Keratinocyte (primary cell): ENCODE data around the gene RPS6KL1. TPM values are rescaled to one million over a fixed set of nuclear protein-coding genes. Genes with fewer than 3 reads are reported as not detected.

Source experiments
- DNase-seq: peaks from one replicate; pipeline ENCODE4 v3.0.0-alpha.2; 2011; ENCODE audit warnings: low read depth, missing footprints, low spot score
- FAIRE-seq: peaks from 2 replicates; lab custom pipeline; 2011; peaks lifted over from hg19 to GRCh38; lab: Jason Lieb, UNC
- H2AFZ ChIP-seq: 2 replicates; pipeline ENCODE4 v1.6.0; 2012; ENCODE audit warnings: low read length, control low read depth, inconsistent platforms; ENCODE audit not compliant: control insufficient read depth
- H3K27ac ChIP-seq: 2 replicates; pipeline ENCODE4 v1.5.1; 2011; ENCODE audit warnings: low read length; ENCODE audit not compliant: control insufficient read depth, insufficient read depth
- H3K27me3 ChIP-seq: 3 replicates; pipeline ENCODE4 v1.6.0; 2011; ENCODE audit warnings: low read length; ENCODE audit not compliant: control insufficient read depth, insufficient read depth; ENCODE audit errors: extremely low read depth
- H3K36me3 ChIP-seq, 2 experiments: 2 replicates in 1 of 2; 3 replicates in 1 of 2; pipeline ENCODE4 v1.5.1; 2011; ENCODE audit warnings: low read length in 2 of 2, mild to moderate bottlenecking in 1 of 2; ENCODE audit not compliant: control insufficient read depth in 2 of 2, insufficient read depth in 2 of 2; ENCODE audit errors: extremely low read depth in 1 of 2
- H3K4me1 ChIP-seq: 3 replicates; pipeline ENCODE4 v1.5.1; 2011; ENCODE audit warnings: low read length; ENCODE audit not compliant: control insufficient read depth, insufficient read depth; ENCODE audit errors: extremely low read depth
- H3K4me2 ChIP-seq: 3 replicates; pipeline ENCODE4 v1.6.0; 2011; ENCODE audit warnings: low read depth, low read length; ENCODE audit not compliant: control insufficient read depth, insufficient read depth; ENCODE audit errors: extremely low read depth
- H3K4me3 ChIP-seq, 3 experiments: fragments of 200-600 bp in 1 of 3; sonication (generic) in 1 of 3; 2 replicates in 2 of 3; 3 replicates in 1 of 3; pipeline ENCODE4 v1.5.1; 2011 to 2016; ENCODE audit warnings: low read length in 3 of 3, mild to moderate bottlenecking in 3 of 3, control low read depth in 2 of 3, inconsistent platforms in 1 of 3, low read depth in 1 of 3, mixed read lengths in 1 of 3, mixed run types in 1 of 3, moderate library complexity in 1 of 3; ENCODE audit not compliant: control insufficient read depth in 2 of 3, insufficient read depth in 2 of 3; ENCODE audit errors: extremely low read depth in 1 of 3
- H3K79me2 ChIP-seq: 2 replicates; pipeline ENCODE4 v1.6.0; 2012; ENCODE audit warnings: low read length; ENCODE audit not compliant: control insufficient read depth, insufficient read depth
- H3K9ac ChIP-seq: 3 replicates; pipeline ENCODE4 v1.6.0; 2011; ENCODE audit warnings: low read length; ENCODE audit not compliant: control insufficient read depth, insufficient read depth; ENCODE audit errors: extremely low read depth
- H3K9me1 ChIP-seq: 3 replicates; pipeline ENCODE4 v1.6.0; 2011; ENCODE audit warnings: low read length; ENCODE audit not compliant: control insufficient read depth, insufficient read depth; ENCODE audit errors: extremely low read depth
- H3K9me3 ChIP-seq: 2 replicates; pipeline ENCODE4 v1.5.1; 2012; ENCODE audit warnings: low read depth, low read length; ENCODE audit not compliant: control insufficient read depth
- H4K20me1 ChIP-seq: 3 replicates; pipeline ENCODE4 v1.6.0; 2011; ENCODE audit warnings: low read length; ENCODE audit not compliant: control insufficient read depth, insufficient read depth; ENCODE audit errors: extremely low read depth
- CTCF ChIP-seq, 3 experiments: IDR thresholded peaks in 1 of 3; conservative IDR thresholded peaks in 1 of 3; optimal IDR thresholded peaks in 1 of 3; 2 replicates in 2 of 3; 3 replicates in 1 of 3; pipeline versions ENCODE3 to v1.5.1; 2011; ENCODE audit warnings: low read length in 3 of 3, mild to moderate bottlenecking in 3 of 3, moderate library complexity in 2 of 3, control low read depth in 1 of 3, inconsistent platforms in 1 of 3; ENCODE audit not compliant: insufficient read depth in 2 of 3; ENCODE audit errors: extremely low read depth in 1 of 3
- EZH2 ChIP-seq: IDR thresholded peaks from one replicate; pipeline ENCODE4 v1.6.1; 2012; ENCODE audit warnings: inconsistent platforms, mild to moderate bottlenecking, low read length, moderate library complexity
- dilution Hi-C: fragments of 300-500 bp; cut with MboI; formaldehyde crosslinking; loops from one replicate; pipeline ENCODE4 v1.7.0; 2020; ENCODE audit warnings: low sequenced_read_pairs; ENCODE audit not compliant: extremely low pct_ligation_motif_present
- polyA plus RNA-seq, 5 experiments: library from polyadenylated mRNA; depleted of rRNA in 3 of 5; stranded (reverse) in 3 of 5; stranded (forward) in 1 of 5; unstranded in 1 of 5; fragments of >200 nt; gene quantifications; 1 replicate in 1 of 5; 2 replicates in 3 of 5; 3 replicates in 1 of 5; pipeline versions ENCODE4 v1.2.1 to v1.2.3, GENCODE V29; 2011 to 2012; ENCODE audit warnings: missing spikeins in 2 of 5, low read depth in 1 of 5, low replicate concordance in 1 of 5

Gene RPS6KL1
- polyA plus RNA-seq, 1 donor (not counting 4 experiments of a cell fraction or from before 2014, with no cell fraction given), result 0.69 TPM

GRCh38 chr14:74908861-74909341, 14.2 kb downstream of the RPS6KL1 start:
- Histone ChIP-seq H3K27me3 (no peaks in the 10 kb centered on the region), H3K4me3 (no peak overlapping the region), H4K20me1 (no peaks in the 10 kb centered on the region), H2AFZ (no peak overlapping the region), H3K79me2 (no peaks in the 10 kb centered on the region), H3K4me1 (peaks cover 6% of the 10 kb centered on the region), H3K4me2 (no peak overlapping the region), H3K27ac (no peak overlapping the region), H3K36me3 (peaks cover 9 to 14% of the 10 kb centered on the region in 2 experiments), H3K9ac (no peak overlapping the region), H3K9me1 (no peaks in the 10 kb centered on the region), H3K9me3 (no peaks in the 10 kb centered on the region)
- no peak for DNase-seq
- TF ChIP-seq EZH2, result no peak
- TF ChIP-seq CTCF (optimal IDR thresholded peaks at IDR 0.05 in 1 of 3, IDR thresholded peaks at IDR 0.05 in 1 of 3, conservative IDR thresholded peaks at IDR 0.05 in 1 of 3; ENCODE audit: extremely low read depth in 1 of 3, insufficient read depth in 2 of 3, low read length in 3 of 3), result no peak
- FAIRE-seq, result no peak
- dilution Hi-C loops, result no loop called here

- Histone ChIP-seq H3K79me2 (no peaks in the 10 kb centered on the region), H3K27ac (no peak overlapping the region), H4K20me1 (no peaks in the 10 kb centered on the region), H3K9me1 (no peaks in the 10 kb centered on the region), H3K36me3 (peaks cover 13 to 21% of the 10 kb centered on the region in 2 experiments), H2AFZ (no peak overlapping the region), H3K9ac (no peak overlapping the region), H3K4me3 (no peak overlapping the region), H3K27me3 (no peaks in the 10 kb centered on the region), H3K4me1 (peaks cover 6% of the 10 kb centered on the region), H3K4me2 (no peak overlapping the region), H3K9me3 (no peaks in the 10 kb centered on the region)
- dilution Hi-C loops, result no loop called here
- no peak for FAIRE-seq
- TF ChIP-seq CTCF (optimal IDR thresholded peaks at IDR 0.05 in 1 of 3, IDR thresholded peaks at IDR 0.05 in 1 of 3, conservative IDR thresholded peaks at IDR 0.05 in 1 of 3; ENCODE audit: extremely low read depth in 1 of 3, insufficient read depth in 2 of 3, low read length in 3 of 3), result no peak
- no peak for TF ChIP-seq EZH2
- DNase-seq, result no peak
Measured at GRCh38 chr14:74907744-74908143, 15.3 kb downstream of the RPS6KL1 start.
